GF-D8 (cell line): ENCODE measurements around the gene PSMB9.
"Not testable (repeated sequence)": the region's sequence is repeated elsewhere in the genome, so short reads cannot be mapped to it uniquely, and the experiment has no call there.

Experiments used
- DNase-seq: peaks from one replicate; lab custom pipeline; 2025; lab: John Stamatoyannopoulos, UW

PSMB9 gene

DNA sequence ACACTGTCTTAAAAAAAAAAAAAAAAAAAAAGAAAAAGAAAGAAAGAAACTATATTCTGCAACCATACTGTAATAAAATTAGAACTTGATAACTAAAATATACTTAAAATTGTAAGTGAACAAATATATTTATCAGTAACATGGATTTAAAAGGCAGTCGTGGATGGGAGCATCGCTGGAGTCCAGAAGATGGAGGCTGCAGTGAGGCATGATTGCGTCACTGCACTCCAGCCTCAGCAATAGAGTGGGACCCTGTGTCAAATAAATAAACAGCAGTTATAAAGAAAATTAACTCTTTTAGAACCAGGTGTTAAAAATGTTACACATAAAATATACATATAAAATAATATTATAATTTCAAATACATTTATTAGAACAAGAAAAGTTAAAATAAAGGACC is 8.7 kb downstream of the PSMB9 start:
- no peak for DNase-seq

DNA sequence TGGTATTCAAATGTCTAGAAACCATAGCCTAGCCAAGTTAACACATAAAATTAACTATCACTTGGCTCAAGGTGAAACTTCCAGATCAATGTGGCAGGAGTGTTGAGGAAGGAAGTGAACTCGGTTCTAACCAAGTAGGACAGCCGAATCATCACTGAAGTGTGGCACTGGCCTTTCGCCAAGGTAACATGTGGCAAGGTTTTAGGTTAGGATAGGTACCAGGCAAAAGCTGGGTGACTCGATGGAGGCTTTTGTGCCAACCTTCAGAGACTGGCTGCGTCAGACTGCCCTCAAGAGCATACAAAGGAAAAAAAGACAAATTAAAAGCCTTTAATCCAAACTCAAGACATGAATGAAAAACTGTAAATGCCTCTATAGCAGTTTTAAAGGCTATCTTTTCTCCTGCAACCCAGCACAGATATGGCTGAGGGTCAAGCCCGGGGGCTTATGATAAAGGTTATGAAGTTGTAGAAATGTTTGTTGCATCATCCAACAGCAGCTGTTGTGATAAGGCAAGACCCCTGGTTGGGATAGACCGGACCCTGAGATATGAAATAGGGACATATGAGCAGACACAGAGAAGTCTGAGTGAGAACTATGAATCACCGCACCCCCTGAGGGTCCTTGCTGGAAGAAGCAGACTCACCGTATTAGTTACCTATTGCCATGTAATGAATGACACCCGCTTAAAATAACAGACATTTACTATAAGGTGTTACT is 11.9 kb downstream of the PSMB9 start:
- DNase-seq = no peak

DNA sequence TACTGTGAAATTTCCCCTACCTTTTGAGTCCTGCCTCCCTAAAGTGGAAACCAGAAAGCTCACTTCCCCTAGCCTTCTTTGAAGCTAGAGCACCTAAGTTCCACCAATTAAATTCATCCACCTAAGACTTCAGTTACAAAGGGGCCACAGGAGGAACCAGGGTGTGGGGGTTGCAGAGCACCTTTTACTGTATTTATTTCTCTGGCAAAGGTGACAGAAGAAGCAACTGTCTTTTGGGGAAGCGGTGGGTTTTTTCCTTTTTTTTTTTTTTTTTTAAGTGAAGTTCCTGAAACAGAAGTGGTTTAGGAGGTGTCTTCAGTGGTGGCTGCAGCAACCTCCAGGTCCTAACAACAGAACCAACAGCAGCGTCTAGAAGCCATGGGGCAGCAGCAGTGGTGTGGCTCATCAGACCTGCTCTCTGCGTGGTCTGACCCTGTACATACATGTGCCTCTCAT is 13.1 kb downstream of the PSMB9 start:
- DNase-seq = peak; percentile 30

DNA sequence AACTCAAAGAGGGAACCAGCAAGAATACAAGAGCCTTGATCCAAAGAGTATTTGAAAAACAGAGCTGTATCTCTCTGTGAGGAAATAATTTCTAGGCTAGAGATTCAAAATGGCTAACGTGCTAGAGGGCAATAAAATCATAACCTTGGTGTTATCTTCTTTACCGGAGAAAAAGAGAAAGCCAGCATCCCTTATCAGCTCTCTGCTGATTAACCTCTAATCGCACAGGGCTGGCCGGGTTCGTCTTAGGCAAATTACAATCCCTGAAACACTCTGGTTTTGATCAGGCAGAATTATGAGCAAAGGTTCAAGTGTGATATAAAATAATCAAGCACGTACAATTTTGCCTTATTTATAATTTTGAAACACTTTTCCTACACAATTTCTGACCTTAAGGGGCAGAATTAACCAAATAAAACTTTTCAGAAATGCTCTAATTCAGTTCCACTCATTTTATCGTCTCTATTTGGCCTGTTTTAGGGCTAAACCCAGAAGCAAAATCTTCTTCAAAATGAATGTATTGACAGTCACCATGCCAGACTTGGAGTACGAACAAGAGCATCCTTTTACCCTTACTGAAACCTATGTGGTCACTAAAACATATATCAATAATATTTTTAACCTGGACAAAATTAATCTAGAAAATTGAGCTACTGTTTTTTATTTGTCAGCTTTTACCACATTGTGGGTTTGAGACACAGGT is 13.7 kb downstream of the PSMB9 start:
- no peak for DNase-seq

DNA sequence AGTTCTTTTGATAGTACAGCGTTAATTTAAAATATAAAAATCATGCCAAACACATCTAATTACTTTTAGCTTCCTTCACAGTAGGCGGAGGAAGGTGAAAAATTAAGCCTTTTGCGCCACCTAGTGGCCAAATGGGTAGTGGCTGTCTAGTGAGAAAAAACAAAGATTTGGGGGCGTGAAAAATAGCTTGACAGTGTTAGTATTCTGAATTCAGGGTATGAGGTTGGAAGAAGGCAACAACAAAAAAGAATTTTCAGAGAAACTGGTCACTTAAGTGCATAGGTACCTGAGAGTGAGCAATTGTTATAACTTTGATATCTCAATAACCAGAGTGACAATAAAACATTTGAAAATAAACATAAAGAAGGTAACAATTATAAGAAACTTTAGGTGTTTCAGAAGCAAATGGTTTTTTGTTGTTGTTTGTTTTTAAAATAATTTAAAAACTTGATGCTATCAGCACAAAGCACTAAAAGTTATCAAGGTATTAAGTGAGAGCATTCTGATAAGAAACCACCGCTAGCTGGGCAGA is 14.3 kb downstream of the PSMB9 start:
- peak; percentile 31 for DNase-seq

DNA sequence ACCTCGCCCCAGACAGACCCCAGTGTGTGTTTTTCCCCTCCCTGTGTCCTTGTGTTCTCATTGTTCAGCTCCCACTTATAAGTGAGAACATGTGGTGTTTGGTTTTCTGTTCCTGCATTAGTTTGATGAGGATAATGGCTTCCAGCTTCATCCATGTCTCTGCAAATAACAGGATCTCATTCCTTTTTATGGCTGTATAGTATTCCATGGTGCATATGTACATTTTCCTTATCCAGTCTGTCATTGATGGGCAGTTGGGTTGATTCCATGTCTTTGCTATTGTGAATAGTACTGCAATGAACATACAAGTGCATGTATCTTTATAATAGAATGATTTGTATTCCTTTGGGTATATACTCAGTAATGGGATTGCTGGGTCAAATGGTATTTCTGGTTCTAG is 20.0 kb downstream of the PSMB9 start:
- not testable (repeated sequence) for DNase-seq

DNA sequence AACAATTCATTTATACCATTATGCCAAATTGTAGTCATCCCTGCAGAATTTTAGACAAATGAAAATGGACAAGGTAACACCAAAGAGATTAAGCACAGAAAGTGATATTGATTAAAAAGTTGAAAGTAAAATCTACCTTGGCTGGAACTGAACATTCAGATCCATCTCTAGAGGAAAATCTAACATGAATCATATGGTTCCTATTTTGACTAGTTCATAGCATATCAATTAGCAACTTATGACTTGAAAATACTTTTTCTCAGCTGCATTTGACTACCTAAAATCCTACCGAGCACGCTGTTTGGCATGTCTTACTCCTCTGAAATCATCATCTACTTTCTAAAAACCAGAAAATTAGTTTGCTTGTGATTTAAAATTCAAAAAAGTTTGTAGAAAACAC is 22.6 kb downstream of the PSMB9 start:
- DNase-seq = no peak

DNA sequence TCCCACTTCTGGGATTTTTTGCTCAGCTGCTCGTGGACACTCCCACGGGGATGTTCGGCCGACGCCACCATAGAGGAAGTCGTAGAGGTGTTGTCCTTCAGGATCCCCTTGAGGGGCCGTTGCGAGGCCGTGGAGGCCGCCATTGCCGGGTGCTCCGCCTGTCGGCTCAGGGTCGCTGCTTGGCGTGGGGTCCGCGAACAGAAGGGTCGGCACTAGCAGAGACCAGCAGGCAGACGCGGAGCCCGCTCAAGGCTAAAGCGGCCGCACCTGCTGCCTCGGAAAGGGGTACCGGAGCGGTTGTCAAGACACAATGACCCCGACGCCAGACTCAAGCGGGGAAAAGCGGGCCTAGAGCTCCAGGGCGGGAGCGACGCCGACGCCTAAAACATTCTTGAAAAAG is 25.7 kb downstream of the PSMB9 start:
- DNase-seq = no peak

DNA sequence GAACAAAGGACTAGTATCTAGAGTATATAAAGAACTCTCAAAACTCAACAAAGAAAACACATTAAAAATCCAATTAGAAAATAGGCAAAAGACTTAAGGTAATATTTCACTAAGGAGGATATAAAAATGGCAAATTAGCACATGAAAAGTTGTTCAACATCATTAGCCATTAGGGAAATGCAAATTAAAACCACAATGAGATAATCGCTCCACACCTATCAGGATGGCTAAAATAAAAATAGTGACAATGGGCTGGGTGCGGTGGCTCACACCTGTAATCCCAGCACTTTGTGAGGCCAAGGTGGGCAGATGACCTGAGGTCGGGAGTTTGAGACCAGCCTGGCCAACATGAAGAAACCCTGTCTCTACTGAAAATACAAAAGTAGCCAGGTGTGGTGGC is 27.0 kb downstream of the PSMB9 start:
- DNase-seq = not testable (repeated sequence)

DNA sequence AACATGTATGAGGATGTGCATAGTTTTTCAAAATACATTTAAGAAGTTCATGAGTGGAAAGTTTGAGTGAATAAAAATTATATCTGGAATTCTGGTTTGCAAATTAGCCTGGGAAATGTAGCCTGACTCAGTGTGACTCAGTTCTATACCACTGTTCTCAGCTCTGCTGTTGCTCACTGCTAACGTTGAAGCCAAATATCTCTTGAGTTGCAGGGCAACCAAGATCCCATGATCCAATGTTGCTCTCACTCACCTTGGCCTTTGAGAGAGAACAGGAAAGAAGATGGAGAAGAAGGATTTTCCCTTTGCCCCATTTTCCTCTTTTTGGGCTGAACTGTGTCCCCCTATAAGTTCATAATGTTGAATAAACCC is 28.9 kb downstream of the PSMB9 start:
- DNase-seq = no peak

DNA sequence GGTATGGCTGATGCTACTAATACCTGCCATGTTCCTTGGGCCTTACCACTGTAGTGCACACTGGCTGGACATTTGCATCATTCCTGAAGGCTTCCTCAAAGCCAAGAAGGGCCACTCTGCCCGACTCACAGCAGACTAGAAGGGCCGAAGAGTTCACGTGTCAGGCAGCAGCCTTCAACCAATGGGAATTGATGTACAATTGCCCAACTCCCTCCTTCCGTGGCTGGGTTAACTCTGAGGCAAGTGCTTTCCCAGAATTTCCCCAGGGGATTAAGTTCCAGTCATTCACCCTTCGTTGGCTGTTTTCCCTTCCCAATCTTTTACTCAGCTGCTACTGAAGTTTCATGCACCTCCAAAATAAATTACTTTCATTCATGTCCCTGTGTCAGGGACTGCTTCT is 29.8 kb downstream of the PSMB9 start:
- peak; percentile 36 for DNase-seq

DNA sequence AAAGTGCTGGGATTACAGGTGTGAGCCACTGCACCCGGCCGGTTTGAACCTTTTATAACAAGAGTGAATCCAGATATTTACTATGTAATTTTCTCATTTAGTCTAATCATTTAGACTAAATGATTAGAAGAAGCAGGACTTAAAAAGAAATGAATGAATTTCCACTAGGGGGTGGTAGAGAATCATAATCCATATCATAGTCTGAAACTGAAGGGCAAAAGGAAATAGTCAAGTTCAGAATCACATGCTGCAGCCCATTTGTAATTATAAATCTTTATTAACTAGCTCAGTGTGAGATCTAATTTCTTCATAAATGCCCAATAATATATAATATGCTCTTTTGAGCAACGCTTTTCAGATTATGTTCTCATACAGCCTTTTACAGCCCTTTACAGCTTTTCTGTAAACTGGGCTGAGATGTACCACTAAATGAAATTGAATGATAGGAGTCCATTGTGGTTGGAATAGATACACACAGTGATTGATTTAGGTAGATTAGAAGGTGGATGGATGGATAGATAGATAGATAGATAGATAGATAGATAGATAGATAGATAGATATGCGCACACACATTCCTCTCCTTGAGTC is 31.8 kb downstream of the PSMB9 start:
- peak; percentile 29 for DNase-seq

DNA sequence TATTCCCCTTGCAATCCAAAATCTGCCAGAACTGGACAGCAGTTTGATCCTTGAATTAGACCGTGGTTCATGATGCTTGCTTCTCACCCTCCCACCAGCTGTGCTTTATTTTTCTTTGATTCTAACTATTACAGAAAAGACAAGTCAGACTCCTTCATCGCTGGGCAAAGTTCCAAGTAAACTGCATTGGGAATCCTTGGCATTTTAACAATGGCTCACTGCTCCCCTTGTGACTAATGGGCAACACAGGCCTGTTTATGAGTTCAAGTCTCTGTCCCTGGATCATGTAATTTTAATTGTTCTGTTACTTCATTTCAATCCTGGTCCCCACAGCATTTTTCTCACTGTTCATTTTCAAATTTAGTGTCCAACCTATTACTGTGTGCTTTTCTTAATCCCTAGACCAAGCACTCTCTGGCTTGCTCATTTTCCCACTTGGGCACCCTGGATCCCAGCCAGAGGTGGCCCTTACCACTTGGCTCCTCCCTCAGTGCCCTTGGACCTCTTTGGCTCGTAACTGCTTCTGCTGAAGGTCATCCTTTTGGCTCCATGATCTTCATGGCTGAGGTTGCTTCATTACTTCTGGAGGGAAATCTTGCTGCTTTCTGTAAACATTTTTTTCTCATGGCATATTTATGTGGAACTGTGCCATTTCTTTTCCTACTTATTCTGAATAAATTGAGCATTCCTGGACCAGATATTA is 32.8 kb downstream of the PSMB9 start:
- no peak for DNase-seq

DNA sequence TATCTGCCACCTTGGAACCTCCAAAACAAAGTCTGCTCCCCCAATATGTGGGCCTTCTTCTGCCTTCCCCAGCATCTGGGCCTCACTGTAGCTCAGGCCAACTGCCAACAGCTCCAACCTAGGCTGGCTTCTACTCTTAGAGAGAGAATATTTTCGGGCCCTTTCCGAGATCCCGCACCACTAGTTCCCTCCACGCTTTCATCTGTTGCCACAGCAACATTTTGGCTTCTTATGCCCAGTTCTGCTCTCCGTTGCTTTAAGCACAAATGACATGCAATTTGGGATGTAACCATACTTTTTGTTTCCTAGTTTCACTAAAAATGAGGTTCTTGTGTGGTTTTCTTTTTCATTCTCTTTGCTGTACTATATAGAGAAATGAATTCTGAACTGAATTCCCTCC is 33.6 kb downstream of the PSMB9 start:
- DNase-seq = no peak

DNA sequence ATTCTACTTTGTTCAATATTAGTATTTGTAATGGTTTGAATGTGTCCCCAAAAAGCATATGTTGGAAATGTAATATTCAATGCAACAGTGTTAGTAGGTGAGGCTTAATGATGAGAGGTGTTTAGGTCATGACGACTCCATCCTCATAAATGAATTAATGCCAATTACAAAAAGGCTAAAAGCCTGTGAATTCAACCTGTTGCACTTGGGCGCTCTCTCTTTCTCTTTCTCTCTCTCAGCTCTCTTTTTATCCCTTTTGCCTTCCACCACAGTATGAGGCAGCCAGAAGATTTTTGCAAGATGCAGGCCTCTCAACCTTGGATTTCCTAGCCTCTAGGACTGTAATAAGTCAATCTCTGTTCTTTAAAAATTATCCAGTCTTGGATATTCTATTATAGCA is 34.6 kb downstream of the PSMB9 start:
- DNase-seq = no peak

DNA sequence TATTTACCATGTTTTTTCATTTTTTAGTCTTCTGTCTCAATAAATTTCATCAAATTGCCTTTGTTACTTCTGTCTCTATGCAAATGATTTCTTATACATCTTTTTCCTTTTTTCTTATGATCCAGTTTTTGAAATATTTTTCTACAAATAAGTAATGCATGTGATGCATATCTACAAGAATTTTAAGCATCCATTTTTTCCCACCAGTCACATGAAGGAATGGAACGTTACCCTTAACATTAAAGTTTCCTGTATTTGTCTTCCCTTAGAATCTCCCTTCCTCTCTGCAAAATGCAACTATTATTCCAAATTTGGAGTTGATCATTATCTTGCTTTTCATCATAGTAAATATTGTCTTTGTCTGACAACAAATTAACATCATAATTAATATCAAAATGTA is 35.5 kb downstream of the PSMB9 start:
- DNase-seq = no peak

DNA sequence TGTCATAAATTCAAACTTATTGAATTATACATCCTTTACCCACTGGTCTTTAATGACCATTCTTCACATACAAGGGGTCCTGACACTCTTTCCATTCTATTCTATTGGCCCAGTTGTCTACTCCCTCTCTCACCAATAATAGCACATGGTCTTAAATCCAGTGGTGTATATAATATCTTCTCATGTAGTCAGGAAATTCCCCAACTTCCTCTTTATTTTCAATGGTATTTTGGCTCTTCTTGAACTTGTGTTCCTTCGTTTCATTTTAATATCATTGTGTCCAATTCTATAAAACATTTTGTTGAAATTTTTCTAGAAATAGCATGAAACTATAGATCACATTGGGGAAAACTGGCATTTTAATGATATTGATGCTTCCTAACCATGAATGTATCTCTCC is 36.8 kb downstream of the PSMB9 start:
- DNase-seq = no peak

DNA sequence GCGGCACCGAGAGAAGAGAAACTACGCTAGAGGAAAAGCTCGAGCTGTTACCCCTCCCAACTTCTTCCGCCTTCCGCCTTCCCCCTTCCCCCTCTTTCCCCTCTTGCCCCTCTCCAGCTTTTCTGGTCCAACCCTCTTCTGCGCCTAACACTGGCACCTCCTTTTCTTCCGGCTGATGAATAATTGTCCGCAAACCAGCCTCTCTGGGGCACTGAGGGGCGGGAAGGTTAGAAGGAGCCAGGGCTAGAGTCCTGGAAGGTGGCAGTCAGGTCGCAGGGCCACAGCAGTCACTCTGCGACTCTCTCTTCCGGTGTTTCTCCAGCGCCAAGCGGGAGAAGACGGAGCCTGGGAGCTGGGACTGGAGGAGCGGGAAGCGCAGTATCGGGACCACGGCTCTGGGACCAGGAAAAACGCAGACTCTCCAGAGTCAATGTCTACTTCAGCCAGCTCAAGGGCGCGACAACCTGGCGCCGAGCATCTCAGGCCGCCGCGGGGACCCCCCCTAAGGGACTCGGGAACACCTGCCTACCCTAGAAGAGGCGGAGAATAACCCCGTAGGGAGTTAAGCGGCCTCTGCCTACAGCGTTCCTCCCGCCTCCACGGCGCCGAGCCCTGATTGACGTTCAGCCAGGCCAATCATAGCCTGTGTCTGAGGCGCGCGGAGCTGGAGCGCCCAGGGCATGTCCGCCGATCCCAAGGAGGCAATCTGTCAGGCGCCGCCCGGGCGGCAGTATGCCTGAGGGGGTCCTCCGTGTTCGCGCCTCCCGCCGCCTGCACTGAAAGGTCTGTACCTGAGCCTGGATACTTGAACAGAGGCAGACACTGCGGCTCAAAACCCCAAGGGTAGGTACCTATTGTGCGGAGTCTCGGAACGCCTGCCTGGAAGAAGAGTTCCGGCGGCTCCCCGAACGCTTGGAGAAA is 40.4 kb downstream of the PSMB9 start:
- DNase-seq = peak; percentile 61

DNA sequence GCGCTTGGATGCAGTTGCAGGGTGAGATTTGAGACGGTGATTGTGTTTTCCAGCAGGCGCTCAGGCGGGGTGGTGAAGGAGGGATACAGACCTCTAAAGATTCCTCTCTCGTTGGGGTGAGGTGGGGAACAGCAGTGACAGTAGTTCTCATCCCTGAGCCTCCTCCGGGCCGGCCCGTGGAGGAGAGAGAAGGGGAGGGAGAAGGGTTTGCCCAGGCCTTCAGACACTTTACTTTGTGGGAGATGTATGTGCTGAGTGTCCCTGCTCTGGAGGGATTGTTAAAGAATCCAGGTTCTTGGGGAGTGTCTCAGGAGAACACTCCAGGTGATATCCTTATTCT is 41.0 kb downstream of the PSMB9 start:
- DNase-seq = no peak

DNA sequence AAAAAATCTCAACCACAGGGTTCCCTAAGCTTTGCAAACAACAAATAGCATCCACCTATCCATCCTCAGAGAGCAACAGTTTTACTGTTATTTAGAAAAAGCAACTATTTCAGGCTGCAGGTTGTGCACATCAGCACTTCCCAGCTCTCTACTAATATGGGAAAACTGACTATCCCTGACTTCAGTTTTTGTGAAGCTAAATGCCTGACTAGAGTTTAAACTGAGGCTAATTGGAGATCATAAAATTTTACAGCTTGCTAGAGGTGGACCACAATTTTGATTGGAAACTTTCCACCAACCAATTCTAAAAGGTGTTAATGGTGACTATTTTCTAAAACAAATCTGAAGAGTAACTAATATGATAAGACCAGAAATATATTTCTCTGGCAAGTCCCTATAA is 50.0 kb downstream of the PSMB9 start:
- DNase-seq = no peak

DNA sequence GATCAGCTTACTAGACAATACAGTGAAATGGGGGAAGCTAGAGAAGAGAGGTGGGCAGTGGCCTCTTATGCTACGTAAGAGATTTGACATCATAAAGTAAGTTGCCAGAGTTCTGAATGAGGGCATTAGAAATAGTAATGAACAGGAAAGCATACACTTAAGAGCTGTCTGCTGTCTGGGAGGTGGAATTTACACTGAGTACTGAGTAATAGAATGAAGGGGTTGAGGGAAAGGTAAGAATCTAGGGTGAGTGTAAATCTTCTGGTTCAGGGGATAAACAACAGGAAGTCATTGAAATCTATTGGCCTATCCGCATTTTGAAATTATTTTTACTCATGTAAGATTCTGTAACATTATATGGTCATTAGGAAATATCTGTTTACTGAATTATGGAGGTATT is 51.1 kb downstream of the PSMB9 start:
- DNase-seq = no peak

DNA sequence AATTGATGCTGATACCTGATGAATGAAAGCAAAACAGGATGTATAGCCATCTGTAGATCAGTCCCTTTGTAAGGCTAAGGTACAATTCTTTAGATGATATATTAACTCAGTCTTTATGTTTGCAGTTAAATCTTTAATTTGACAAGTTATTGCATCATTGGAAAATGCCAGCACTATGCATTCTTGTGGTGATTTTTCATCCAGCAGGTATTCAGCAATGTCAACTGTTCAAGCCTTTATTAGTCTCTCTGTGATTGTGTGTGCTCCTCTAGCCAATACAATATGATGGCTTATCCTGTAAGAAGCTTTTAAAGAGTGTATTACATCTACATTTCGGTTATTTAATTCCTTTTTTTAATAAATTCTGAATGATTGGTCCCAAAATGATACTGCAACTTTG is 52.5 kb downstream of the PSMB9 start:
- no peak for DNase-seq
